GM21825 (cell line): ENCODE measurements around the gene HTRA2.
A peak's percentile ranks its signal among the peaks of the same experiment; 100 is the strongest.

Experiments
- ATAC-seq: cut with Tn5 transposase; IDR thresholded peaks from one replicate; pipeline ENCODE4 v1.9.1; 2021; ENCODE audit warnings: mild to moderate bottlenecking, moderate library complexity; ENCODE audit not compliant: unreplicated experiment

Gene HTRA2

DNA sequence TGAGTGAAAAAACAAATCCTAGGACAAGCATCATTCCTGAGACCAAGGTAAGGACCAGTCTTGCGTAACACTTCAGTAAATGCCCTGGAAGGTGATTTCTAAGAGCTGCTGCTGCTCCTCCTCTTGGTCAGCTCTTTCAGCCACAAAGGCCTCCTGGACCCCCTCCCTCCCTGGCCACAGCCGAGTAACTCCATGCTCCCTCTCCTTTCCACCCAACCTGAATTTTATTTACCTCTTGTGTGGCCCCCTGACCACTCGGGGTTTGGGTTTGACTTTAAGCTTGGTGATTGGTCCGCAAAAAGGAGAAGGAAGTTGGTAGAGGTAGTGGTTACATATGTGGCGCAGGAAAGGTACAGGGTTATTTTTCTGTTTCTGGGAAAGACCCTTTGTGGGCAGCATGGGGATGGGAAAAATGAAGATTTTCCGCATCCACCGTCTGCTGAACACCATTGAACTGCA is 9.2 kb downstream of the HTRA2 start:
- no peak for ATAC-seq

DNA sequence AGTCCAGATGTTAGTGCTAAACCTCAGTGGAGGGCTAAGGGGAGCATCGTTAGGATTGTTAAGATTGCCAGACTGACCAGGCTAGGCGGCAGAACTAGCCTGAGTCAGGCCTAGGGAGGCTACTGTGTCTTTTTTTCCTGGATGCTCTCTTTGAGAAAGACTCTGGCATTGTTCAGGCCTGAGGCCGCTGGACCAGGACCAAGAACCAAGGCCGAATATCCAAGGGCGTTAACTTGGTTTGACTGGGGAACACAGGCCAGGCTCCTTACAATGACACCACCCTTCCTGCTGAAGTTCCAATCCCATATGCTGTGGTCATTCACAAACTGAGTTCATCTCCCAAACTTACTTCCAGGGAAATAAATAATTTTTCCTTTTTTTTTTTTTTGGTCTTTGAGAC is 10.6 kb downstream of the HTRA2 start:
- ATAC-seq = no peak

DNA sequence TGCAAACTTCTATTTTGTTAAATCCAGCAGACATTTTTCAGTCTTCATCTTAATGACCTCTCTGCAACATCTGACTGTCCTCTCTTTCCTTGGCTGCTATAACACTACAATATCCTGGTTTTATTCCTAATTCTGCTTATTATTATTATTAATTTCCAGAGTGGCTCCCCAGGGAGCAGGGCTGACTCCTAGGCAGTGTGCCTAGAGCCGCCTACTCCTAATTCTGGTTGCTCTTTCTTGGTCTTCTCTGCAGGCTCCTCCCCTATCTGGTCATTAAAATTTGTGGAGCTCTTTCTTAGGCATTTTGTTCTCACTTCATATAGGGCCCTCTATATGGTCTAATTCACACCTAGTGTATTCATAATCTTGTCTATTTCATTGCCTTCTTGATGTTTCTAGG is 13.2 kb downstream of the HTRA2 start:
- ATAC-seq = no peak

DNA sequence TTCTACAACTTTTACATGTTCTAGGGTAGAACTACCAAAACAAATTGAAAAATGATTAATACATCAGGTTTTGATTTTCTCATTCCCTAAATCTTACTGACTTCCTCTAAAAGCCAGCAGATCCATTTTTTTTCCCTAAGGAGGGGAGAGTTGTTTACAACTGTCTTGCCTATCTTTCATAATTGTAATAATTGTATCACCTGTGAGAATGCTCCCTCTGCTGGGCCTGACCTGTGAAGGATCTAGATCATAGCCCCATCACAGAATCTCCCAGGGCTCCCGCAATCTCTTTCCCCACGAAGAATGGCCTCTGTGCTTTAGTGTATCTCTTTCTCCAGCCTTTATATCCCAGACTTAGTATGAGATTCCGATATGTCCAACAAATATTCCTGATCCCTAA is 14.9 kb downstream of the HTRA2 start:
- no peak for ATAC-seq

DNA sequence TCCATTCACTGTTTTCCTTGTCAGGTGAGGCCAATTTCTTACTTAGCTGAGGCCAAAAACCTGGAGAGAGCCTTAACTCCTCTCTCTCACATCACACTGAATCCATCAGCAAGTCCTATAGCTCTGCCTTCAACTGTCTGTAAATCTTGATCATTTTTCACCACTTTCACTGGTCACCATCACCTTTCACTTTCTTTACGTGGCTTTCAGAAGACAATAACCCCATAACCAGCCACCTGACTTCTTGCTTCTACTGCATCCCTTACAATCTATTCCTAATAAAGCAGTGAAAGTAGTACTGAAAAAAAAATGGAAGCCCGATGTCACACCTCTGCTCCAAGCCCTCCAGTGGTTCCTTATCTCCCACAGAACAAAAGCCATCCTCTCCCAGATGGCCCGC is 16.3 kb downstream of the HTRA2 start:
- ATAC-seq = no peak

DNA sequence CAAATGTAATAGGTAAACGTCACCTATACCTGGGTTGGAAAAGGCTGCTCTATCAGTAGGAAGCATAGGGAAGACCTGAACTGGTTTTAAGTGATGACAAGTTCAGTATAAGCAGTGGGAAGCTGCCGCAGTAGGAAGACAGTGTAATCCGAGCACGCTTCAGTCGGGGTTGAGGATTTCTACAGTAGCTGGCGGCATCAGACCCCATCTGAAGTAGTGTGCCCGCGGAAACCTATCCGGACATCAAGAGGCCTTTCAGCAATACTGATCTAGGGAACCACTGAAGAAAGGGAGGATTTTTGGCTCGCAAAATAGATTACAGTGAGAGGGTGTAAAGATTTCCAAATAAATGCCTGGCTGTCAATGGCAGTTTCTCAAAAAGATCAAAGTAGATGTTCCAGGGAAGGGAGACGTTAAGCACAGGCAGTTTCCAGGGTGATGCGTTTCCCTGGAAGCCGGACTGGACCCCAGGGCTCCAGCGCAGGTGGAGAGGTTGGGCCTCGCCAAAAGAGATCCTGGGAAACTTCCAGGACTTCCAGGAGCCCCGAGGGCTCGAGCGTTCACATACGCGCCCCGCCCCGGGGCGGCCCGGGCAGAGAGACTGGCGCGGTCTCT is 18.7 kb downstream of the HTRA2 start:
- no peak for ATAC-seq

DNA sequence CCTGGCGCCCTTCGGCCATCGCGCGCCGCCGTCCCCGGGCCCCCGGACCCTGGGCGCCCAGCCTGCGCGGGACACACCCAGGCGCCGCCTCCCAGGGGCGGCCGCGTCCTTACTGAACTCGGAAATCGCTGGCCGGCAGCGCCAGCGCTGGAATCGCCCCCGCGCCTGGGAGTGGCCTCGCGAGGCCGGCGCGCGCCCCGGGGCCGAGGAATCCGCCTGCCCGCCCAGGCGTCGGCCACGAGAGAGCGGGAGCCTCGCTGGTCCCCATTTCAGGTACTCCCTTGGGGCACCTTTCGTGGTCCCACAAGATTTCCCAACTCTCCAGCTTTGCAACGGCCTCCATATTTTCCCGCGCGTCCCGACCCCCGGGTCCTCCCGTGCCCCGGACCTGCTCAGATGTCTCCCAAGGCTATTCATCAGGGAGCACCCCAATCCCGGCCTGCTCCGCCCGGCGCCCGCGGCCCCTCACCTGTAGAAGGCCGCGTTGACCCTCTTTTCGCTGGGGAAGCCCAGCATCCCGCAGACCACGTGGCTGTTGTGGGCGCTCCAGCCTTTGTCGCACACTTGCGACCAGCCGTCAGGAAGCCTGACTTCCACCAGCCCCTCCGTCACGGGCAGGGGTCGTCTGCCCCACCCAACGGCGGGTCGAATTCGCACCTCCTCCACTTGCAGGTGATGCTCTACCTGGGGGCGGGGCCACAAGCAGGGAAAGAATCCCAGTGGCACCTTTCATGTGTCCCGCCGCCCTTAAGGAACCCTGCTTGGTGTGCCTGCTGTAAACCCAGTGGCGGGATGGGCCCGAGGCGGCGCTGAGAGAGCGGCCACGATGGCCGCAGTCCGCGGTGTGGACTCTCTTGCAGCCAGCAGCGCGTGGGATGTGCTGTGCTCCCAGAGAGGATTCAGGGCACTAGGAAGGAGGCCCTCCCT is 19.4 kb downstream of the HTRA2 start:
- ATAC-seq = peak; percentile 39

DNA sequence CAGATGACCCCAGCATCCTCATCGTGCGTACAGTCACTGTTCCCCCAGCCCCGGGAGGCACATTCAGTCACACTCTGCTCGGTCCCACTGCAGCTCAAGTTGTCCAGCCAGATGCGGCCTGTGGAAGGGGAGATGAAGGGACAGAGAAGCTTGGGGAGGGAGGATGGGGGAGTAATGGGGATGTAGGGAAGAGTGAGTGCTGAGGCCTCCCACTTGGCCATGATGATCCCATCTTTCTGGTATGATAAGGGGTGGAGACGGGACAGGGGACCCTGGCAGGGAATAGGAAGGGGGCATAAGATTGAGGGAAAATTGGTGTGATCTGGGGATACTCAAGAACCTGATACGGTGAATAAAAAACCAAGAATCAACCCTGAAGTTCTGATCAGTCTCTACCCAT is 20.5 kb downstream of the HTRA2 start:
- no peak for ATAC-seq

DNA sequence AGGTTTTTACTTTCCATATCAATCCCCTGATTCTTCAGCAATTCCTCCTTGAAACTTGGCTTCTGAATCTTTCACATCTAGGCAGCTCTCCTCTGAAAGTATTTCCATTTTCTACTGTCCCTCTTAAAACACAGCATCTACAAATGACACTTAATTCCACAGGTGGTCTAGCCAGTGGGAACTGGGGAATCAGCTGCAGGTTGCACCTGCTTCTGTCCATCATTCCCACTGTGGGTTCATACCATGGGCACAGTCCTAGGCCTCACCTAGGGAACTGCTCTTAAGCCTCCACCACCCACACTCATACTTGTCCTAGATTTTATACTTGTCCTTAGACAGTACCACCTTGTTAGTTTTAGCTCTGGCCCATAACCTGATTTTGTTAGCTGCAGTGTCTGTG is 21.8 kb downstream of the HTRA2 start:
- no peak for ATAC-seq

DNA sequence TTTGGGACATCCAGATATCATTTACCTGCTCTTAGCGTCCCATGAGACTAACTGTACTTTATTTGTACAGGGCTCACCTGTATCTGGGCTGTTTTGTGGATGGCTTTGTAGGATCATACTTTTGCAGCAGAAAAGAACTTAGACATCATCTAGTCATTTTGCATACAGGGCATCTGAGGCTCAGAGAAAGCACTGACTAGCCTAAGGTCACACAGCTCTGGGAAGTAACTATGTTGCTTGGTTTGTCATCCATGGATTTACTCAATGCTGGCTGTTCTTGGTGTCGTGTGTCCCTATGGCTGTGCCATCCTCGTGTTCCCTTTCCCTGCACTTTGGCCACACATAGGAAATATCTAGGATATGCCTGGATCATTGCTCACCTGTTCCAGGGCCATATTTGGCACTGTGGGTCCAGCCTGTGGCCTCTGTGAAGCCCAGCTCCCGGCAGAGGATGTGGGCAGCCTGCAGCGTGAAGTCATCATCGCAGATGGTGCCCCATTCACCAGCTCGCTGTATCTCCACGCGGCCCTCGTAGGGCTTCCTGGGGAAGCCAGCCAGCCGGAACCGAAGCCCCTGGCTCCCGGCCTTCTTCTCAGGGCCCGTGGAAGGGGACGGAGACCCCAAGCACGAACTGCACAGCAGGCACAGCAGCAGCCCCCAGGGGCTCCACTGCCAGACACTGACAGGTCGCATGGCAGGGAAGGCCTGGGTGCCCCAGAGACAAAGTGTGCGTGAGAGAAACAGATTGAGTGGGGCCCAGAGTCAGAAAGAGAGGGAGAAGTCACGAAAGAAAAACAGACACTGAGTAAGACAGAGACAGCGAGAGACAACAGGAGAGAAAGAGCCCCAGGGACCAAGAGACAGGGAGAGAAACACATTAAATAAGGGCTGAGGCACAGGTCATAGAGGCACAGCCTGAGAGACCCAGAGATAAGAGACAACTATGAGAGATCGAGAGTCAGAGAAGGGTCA is 22.5 kb downstream of the HTRA2 start:
- no peak for ATAC-seq

DNA sequence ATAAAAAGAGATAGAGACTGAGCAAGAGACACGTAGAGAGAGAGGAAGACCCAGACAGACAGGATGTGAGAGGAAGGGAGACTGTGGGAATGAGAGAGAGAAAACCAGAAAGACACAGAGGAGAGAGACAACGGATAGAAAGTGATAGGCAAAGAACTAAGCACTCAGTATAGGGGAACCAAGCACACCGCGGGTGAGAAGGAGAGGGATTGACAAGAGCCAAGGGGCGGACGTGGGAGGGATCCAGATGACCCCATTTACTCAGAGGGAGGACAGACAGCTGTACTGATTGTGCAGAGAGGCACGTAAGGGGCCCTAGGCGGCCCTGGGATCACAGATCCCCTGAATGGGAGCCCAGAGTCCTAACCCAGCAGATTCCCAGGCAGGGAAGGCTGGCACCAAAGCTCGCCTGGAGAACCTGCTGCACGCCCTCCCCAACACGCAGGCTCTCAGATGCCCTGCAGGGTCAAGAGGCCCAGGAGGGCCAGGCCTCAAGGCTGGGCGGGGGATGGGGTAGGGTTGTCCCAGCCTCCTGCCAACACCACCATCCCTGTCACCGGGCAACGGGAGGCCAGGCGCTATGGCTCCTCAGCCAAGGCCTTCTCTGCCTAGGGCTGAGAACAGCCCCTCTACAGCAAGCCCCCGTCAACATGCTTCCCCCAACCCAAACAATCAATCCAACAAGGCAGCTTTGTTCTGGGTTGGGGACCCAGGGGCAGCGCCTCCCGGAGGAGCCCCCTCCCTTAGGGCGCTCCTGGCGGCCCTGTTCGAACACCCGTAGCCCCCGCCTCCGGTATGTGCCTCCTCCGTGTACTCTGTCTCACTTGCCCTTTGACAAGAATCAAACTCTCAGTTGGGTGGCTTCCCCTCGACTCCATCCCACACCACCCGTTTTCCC is 23.4 kb downstream of the HTRA2 start:
- ATAC-seq = no peak

DNA sequence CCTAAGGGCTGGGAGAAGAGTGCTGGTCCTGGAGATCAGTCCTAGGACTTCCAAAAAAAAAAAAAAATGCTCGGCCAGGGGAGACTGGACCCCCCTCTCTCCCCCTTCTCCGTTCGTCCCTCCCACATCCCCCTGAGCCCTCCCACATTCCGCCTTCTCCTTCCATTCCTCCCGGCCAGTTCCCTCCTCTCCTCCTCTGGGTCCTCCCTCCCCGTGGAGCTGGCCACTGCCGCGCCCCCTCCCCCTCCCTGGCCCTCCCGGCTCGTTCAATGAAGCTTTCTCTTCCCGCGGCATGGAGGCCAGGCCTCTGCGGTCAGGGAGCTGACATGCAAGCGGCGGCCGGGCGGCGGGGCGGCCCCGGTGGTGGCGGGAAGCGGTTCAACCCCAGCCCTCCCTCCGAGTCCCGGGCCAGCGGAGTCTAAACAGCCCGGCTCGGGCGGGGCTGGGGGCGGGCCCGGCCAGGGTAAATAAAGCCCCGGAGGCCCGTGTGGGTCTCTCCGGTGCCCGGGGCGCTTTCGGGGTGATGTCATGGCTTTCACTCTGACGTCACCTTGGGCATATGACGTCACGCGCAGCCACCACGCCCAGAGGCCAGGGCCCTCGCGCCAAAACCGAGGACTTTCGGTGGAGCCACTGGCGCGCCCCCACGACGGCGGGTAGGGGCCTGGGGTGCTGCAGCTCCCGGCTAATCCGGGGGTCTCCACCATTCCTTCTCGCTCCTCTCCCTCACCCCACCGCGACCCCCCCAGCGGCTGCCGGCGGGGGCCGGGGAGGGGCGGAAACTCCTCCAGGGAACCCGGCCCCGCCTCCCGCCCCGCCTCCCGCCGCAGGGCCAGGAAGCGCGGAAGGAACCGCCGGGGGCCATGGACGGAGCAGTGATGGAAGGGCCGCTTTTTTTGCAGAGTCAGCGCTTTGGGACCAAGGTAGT is 24.4 kb downstream of the HTRA2 start, which contains the start of the genes DOK1 and LOXL3:
DOK1 (plus strand) TSS at position 829 of the 928 bp plus-strand sequence; CDS start at position 864, 35 bp downstream.
LOXL3 (minus strand) TSS at position 51 of the 928 bp plus-strand sequence. CDS start 1,308 bp downstream, outside the sequence.
- ATAC-seq = peak; percentile 55

DNA sequence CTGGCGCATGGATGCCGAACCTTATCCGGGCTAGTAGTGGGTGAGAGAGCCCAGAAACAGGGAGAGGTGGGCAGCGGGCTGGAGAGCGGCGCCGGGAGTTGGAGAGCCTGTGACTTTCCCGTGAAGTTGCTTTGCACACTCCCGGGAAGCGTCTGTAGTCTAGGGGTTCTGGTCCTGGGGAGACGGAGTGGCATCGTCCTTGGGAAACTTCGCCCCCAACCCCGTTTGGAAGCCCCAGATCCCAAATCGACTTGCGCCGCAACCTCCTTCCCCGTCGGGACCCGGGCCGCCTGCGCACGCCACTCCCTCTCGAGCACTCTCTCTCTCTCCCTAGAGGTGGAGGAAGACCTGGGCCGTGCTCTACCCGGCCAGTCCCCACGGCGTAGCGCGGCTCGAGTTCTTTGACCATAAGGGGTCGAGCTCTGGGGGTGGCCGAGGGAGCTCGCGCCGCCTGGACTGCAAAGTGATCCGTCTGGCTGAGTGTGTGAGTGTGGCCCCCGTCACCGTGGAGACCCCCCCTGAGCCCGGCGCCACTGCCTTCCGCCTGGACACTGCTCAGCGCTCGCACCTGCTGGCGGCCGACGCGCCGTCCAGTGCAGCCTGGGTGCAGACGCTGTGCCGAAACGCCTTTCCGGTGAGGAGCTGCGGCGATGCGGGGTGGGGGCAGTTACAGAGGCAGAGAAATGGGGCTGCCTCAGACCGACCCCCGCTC is 25.2 kb downstream of the HTRA2 start:
- ATAC-seq = peak; percentile 34

DNA sequence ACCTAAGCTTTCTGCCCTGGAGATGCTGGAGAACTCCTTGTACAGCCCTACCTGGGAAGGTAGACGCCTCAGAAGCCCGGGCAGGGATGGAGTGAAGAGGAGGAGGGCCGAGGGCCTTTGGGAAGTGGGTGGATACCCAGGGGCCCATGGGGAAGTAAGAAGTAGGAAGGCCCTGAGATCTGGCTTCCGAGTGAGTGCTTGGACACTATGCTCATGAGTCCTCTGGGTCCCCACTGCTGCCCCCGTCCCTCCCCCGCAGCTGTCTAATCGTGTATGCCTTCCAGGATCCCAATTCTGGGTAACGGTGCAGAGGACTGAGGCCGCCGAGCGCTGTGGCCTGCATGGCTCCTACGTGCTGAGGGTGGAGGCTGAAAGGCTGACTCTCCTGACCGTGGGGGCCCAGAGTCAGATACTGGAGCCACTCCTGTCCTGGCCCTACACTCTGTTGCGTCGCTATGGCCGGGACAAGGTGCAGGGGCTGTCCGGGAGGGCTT is 25.9 kb downstream of the HTRA2 start:
- ATAC-seq = no peak

DNA sequence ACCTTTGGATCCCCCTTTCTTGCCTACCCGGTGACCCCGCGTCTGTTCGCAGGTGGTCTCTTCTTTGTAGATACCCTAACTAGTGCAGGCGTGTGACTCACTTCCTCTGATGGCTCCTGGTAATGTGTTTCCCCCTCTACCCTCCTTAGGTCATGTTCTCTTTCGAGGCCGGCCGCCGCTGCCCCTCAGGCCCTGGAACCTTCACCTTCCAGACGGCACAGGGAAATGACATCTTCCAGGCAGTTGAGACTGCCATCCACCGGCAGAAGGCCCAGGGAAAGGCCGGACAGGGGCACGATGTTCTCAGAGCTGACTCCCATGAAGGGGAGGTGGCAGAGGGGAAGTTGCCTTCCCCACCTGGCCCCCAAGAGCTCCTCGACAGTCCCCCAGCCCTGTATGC is 26.4 kb downstream of the HTRA2 start:
- ATAC-seq = no peak

DNA sequence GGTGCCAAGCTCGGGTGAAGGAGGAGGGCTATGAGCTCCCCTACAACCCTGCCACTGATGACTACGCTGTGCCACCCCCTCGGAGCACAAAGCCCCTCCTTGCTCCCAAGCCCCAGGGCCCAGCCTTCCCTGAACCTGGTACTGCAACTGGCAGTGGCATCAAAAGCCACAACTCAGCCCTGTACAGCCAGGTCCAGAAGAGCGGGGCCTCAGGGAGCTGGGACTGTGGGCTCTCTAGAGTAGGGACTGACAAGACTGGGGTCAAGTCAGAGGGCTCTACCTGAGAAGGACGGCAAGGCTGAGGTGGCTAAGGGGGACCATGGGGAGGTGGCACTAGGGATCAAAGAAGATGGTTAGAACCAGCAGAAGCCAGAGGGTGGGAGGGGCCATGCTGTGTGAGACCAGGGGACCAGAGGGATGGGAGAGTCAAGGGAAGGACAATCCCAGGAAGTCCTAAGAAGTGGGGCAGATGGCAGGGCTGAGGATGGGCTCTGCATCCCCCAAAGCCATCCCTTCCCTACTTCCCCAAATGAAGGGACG is 27.2 kb downstream of the HTRA2 start:
- no peak for ATAC-seq
